Endothelial cell of umbilical vein (primary cell): ENCODE data around the gene SMARCAL1. TPM values are rescaled to one million over a fixed set of nuclear protein-coding genes. Genes with fewer than 3 reads are reported as not detected.

ENCODE experiments used
- BruUV-seq: library from RNA; stranded (reverse); fragments of 400-500 nt; replicated peaks from 2 replicates; lab custom pipeline; 2021; lab: Mats Ljungman, UMichigan
- CTCF ChIA-PET: fragments of 300-600, 350-600 bp; sonication (Branson Sonifier 250); formaldehyde crosslinking; loops from one replicate; lab custom pipeline; 2021; ENCODE audit warnings: antibody characterized with exemption, inconsistent platforms; lab: Charles Lee
- POLR2A ChIA-PET: fragments of 300-600, 350-600 bp; sonication (Branson Sonifier 250); formaldehyde crosslinking; loops from one replicate; lab custom pipeline; 2021; ENCODE audit warnings: antibody characterized with exemption, inconsistent platforms; lab: Charles Lee
- DNase-seq: peaks from one replicate; pipeline ENCODE4 v3.0.0-alpha.2; 2011; ENCODE audit warnings: low read depth, low spot score
- FAIRE-seq: peaks from 2 replicates; lab custom pipeline; 2011; peaks lifted over from hg19 to GRCh38; lab: Jason Lieb, UNC
- H2AFZ ChIP-seq: 2 replicates; pipeline ENCODE4 v1.6.0; 2012; ENCODE audit warnings: low read depth, low read length, control low read depth, inconsistent platforms
- H3K27ac ChIP-seq: 2 replicates; pipeline ENCODE4 v1.5.1; 2011; ENCODE audit warnings: low read depth, mild to moderate bottlenecking, control low read depth, low read length, moderate library complexity; ENCODE audit not compliant: insufficient read depth
- H3K27me3 ChIP-seq, 2 experiments: 2 replicates each; pipeline versions ENCODE4 v1.6.0 to v1.6.1; 2011; ENCODE audit warnings: low read length in 2 of 2, mixed read lengths in 1 of 2; ENCODE audit not compliant: control insufficient read depth in 2 of 2, insufficient read depth in 2 of 2
- H3K36me3 ChIP-seq, 2 experiments: 2 replicates in 1 of 2; 3 replicates in 1 of 2; pipeline ENCODE4 v1.5.1; 2011; ENCODE audit warnings: low read length in 2 of 2, mild to moderate bottlenecking in 1 of 2, moderate library complexity in 1 of 2; ENCODE audit not compliant: control insufficient read depth in 2 of 2, insufficient read depth in 2 of 2; ENCODE audit errors: extremely low read depth in 1 of 2
- H3K4me1 ChIP-seq: 3 replicates; pipeline ENCODE4 v1.5.1; 2011; ENCODE audit warnings: mild to moderate bottlenecking, low read length; ENCODE audit not compliant: control insufficient read depth, insufficient read depth; ENCODE audit errors: extremely low read depth
- H3K4me2 ChIP-seq: 2 replicates; pipeline ENCODE4 v1.6.1; 2011; ENCODE audit warnings: low read length, control low read depth, mixed read lengths; ENCODE audit not compliant: insufficient read depth
- H3K4me3 ChIP-seq, 3 experiments: fragments of 200-600 bp in 1 of 3; sonication (generic), shearing (Covaris generic) in 1 of 3; replicated peaks in 1 of 3; 2 replicates each; pipeline ENCODE4 v1.5.1; 2011 to 2016; ENCODE audit warnings: control low read depth in 3 of 3, low read length in 3 of 3, mild to moderate bottlenecking in 2 of 3, inconsistent platforms in 1 of 3, low read depth in 1 of 3, moderate library complexity in 1 of 3; ENCODE audit not compliant: insufficient read depth in 1 of 3
- H3K79me2 ChIP-seq: 2 replicates; pipeline ENCODE4 v1.6.0; 2012; ENCODE audit warnings: low read length, inconsistent platforms; ENCODE audit not compliant: control insufficient read depth, insufficient read depth
- H3K9ac ChIP-seq: replicated peaks from 2 replicates; pipeline ENCODE3; 2011; ENCODE audit warnings: low read length, control low read depth; ENCODE audit not compliant: insufficient read depth; ENCODE audit errors: extremely low read depth
- H3K9me1 ChIP-seq: replicated peaks from 3 replicates; pipeline ENCODE4 v1.6.0; 2011; ENCODE audit warnings: mild to moderate bottlenecking, low read length; ENCODE audit not compliant: control insufficient read depth, insufficient read depth; ENCODE audit errors: extremely low read depth
- H3K9me3 ChIP-seq: replicated peaks from 2 replicates; pipeline ENCODE4 v1.5.1; 2012; ENCODE audit warnings: low read length, inconsistent platforms; ENCODE audit not compliant: control insufficient read depth, insufficient read depth
- H4K20me1 ChIP-seq: replicated peaks from 2 replicates; pipeline ENCODE3; 2011; ENCODE audit warnings: mild to moderate bottlenecking, low read length; ENCODE audit not compliant: control insufficient read depth, insufficient read depth; ENCODE audit errors: extremely low read depth
- EZH2 ChIP-seq: IDR thresholded peaks from 2 replicates; pipeline ENCODE4 v1.6.1; 2012; ENCODE audit warnings: borderline replicate concordance, low read depth, mild to moderate bottlenecking, moderate library complexity, low read length, inconsistent platforms; ENCODE audit not compliant: severe bottlenecking
- FOS ChIP-seq: IDR thresholded peaks from 2 replicates; pipeline ENCODE4 v1.6.1; 2011; ENCODE audit warnings: mild to moderate bottlenecking, low read length, moderate library complexity, borderline replicate concordance; ENCODE audit not compliant: insufficient read depth
- GATA2 ChIP-seq: IDR thresholded peaks from 2 replicates; pipeline ENCODE4 v1.7.0; 2011; ENCODE audit warnings: low read depth, mild to moderate bottlenecking, moderate library complexity, mixed read lengths, low read length; ENCODE audit not compliant: insufficient read length, insufficient read depth
- JUN ChIP-seq: IDR thresholded peaks from 2 replicates; pipeline ENCODE4 v1.6.1; 2011; ENCODE audit warnings: borderline replicate concordance, low read depth; ENCODE audit not compliant: insufficient read length, insufficient read depth
- MYC ChIP-seq: IDR thresholded peaks from one replicate; pipeline ENCODE4 v1.6.1; 2011; ENCODE audit warnings: mild to moderate bottlenecking, low read depth, low read length
- POLR2A ChIP-seq: IDR thresholded peaks from 2 replicates; pipeline ENCODE4 v1.6.1; 2012; ENCODE audit warnings: low read depth, mild to moderate bottlenecking, control low read depth, low read length
- POLR2AphosphoS5 ChIP-seq: IDR thresholded peaks from 2 replicates; pipeline ENCODE4 v1.6.1; 2012; ENCODE audit warnings: low read depth, mild to moderate bottlenecking, control low read depth, low read length, moderate library complexity; ENCODE audit not compliant: insufficient read depth
- dilution Hi-C: fragments of 300-500 bp; cut with MboI; formaldehyde crosslinking; loops from one replicate; pipeline ENCODE4 v1.15.0; 2019; ENCODE audit warnings: low sequenced_read_pairs; ENCODE audit not compliant: extremely low pct_ligation_motif_present
- intact Hi-C: fragments of 100-400 bp; cut with micrococcal nuclease; formaldehyde crosslinking; loops from one replicate; pipeline ENCODE4 v1.10.0; 2022
- polyA plus RNA-seq, 4 experiments: library from polyadenylated mRNA; depleted of rRNA in 3 of 4; stranded (reverse) in 3 of 4; unstranded in 1 of 4; fragments of >200 nt; gene quantifications; 2 replicates each; pipeline versions ENCODE4 v1.2.1 to v1.2.3, GENCODE V29; 2011 to 2012; ENCODE audit warnings: missing spikeins in 1 of 4
- total RNA-seq: library from RNA; stranded (reverse); gene quantifications from 2 replicates; pipeline ENCODE4 v1.2.3, GENCODE V29; 2021
- TF ChIP-seq, protein P1 (sequence below), 2 donors: IDR thresholded peaks; 1 replicate in 1 of 2; 2 replicates in 1 of 2; pipeline ENCODE4 v1.5.1; 2011; ENCODE audit warnings: low read length in 2 of 2, mild to moderate bottlenecking in 2 of 2, moderate library complexity in 2 of 2, control low read depth in 1 of 2, inconsistent platforms in 1 of 2, low read depth in 1 of 2; ENCODE audit not compliant: insufficient read depth in 1 of 2; ENCODE audit errors: extremely low read depth in 1 of 2
- TF ChIP-seq, protein P2 (sequence below): IDR thresholded peaks from 2 replicates; pipeline ENCODE4 v1.6.1; 2011; ENCODE audit not compliant: insufficient read depth, insufficient read length

The SMARCAL1 gene
- total and polyA plus RNA-seq, 2 donors (not counting 3 experiments of a cell fraction or from before 2014, with no cell fraction given): 25.4 to 30.7 TPM

DNA sequence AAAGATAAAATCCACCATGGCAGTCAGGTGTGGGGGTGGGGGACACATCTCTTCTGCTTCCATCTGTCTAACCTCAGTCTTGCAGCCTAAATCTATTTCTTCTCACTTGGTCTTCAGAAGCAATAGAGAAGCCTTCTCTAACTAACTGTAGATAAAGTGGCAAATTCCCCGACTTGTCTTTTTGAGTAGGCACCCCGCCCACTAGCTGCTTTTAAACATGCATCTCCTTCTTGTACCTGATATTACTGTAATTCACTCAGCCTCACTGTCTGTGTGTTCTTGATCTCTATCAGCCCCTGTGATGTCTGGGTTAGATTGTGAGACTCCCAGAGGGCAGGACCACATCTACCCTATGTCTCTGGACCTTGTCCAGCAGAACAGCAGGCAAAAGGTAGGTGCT, 46.8 kb upstream of the SMARCAL1 start:
- H3K36me3 ChIP-seq: no peaks in the 10 kb centered on the region
- intact Hi-C loops (no loop called here), dilution Hi-C loops (no loop called here)
- FAIRE-seq: no peak
- H4K20me1 ChIP-seq: peaks cover 5% of the 10 kb centered on the region
- CTCF ChIA-PET: no interaction called here
- no peak overlapping the region for H3K4me2 ChIP-seq
- POLR2A ChIA-PET: no interaction called here
- H3K9me3 ChIP-seq: no peaks in the 10 kb centered on the region
- H3K4me3 ChIP-seq: no peak overlapping the region
- no peak overlapping the region for H3K27ac ChIP-seq
- H3K9me1 ChIP-seq: no peaks in the 10 kb centered on the region
- BruUV-seq: no TSS peak
- no peak for DNase-seq
- peaks cover 44% of the 10 kb centered on the region for H3K4me1 ChIP-seq
- TF ChIP-seq, protein P1, sequence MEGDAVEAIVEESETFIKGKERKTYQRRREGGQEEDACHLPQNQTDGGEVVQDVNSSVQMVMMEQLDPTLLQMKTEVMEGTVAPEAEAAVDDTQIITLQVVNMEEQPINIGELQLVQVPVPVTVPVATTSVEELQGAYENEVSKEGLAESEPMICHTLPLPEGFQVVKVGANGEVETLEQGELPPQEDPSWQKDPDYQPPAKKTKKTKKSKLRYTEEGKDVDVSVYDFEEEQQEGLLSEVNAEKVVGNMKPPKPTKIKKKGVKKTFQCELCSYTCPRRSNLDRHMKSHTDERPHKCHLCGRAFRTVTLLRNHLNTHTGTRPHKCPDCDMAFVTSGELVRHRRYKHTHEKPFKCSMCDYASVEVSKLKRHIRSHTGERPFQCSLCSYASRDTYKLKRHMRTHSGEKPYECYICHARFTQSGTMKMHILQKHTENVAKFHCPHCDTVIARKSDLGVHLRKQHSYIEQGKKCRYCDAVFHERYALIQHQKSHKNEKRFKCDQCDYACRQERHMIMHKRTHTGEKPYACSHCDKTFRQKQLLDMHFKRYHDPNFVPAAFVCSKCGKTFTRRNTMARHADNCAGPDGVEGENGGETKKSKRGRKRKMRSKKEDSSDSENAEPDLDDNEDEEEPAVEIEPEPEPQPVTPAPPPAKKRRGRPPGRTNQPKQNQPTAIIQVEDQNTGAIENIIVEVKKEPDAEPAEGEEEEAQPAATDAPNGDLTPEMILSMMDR (IDR thresholded peaks at IDR 0.05; ENCODE audit: extremely low read depth in 1 of 2, insufficient read depth in 1 of 2, low read depth in 1 of 2, low read length in 2 of 2): no peak
- no peak for TF ChIP-seq FOS
- TF ChIP-seq, protein P2, sequence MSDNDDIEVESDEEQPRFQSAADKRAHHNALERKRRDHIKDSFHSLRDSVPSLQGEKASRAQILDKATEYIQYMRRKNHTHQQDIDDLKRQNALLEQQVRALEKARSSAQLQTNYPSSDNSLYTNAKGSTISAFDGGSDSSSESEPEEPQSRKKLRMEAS: no peak
- no peak for TF ChIP-seq GATA2
- no peak for TF ChIP-seq EZH2
- TF ChIP-seq POLR2AphosphoS5: no peak
- TF ChIP-seq POLR2A: no peak
- TF ChIP-seq MYC: no peak
- TF ChIP-seq JUN: no peak
- H2AFZ ChIP-seq: no peak overlapping the region
- H3K79me2 ChIP-seq: peaks cover 26% of the 10 kb centered on the region
- no peak overlapping the region for H3K9ac ChIP-seq
- no peaks in the 10 kb centered on the region for H3K27me3 ChIP-seq
